ENCODE measurements around the gene PPIH. TPM values are rescaled to one million over a fixed set of nuclear protein-coding genes. Genes with fewer than 3 reads are reported as not detected.
"Not testable (repeated sequence)": the region's sequence is repeated elsewhere in the genome, so short reads cannot be mapped to it uniquely, and the experiment has no call there.

PPIH gene
- total and polyA plus RNA-seq, 10 donors, result 34.2 to 72.3 (median 43.3) TPM

- Histone ChIP-seq H3K4me1 (no peaks in the 10 kb centered on the region), H3K9me3 (no peaks in the 10 kb centered on the region), H3K36me3 (peaks cover 0 to 7% (median 0%) of the 10 kb centered on the region in 6 donors), H3K27me3 (replicated peaks in 1 of 7) (no peaks in the 10 kb centered on the region), H3K27ac (no peak overlapping the region), H3K4me3 (no peak overlapping the region)
- DNase-seq, result no peak
- TF ChIP-seq CTCF (IDR thresholded peaks at IDR 0.05 in 8 of 11, conservative IDR thresholded peaks at IDR 0.05 in 3 of 11), result no peak
- TF ChIP-seq POLR2A (IDR thresholded peaks at IDR 0.05), result no peak
- TF ChIP-seq POLR2AphosphoS5 (IDR thresholded peaks at IDR 0.05), result no peak
- 76 to 87% (median 83%) methylated on average over 6 of the region's 6 CpGs for WGBS, 5 donors
- intact Hi-C loops (cut with DNase I; ENCODE audit: low total_unique reads), result no loop called here
Measured at GRCh38 chr1:42723511-42723910, 65.3 kb downstream of the PPIH start.

GRCh38 chr1:42725820-42726219 is 67.6 kb downstream of the PPIH start:
- H3K4me1 ChIP-seq; H3K27me3 ChIP-seq (replicated peaks in 1 of 7); intact Hi-C loops (cut with DNase I; ENCODE audit: low total_unique reads); H3K9me3 ChIP-seq; H3K4me3 ChIP-seq; H3K27ac ChIP-seq; H3K36me3 ChIP-seq; DNase-seq: not testable (repeated sequence)
- WGBS, 5 donors, result 92 to 99% (median 98%) methylated on average over 4 of the region's 4 CpGs

Other genes with a start within 250 kb of the PPIH start
- 1 to 10 TPM in 3 of 7 donors, under 1 TPM in 3, not detected in 1; 0.46 to 4.3 (median 0.88) TPM for gene ZMYND12, start 202.4 kb upstream of the PPIH start, total RNA-seq
- gene ZMYND12, start 202.4 kb upstream of the PPIH start, polyA plus RNA-seq, result 1 to 10 TPM; 1.5 to 2.1 (median 1.5) TPM
- gene PPCS, start 201.9 kb upstream of the PPIH start, total RNA-seq, result 10 to 100 TPM; 48.4 to 64.2 (median 53.2) TPM
- gene PPCS, start 201.9 kb upstream of the PPIH start, polyA plus RNA-seq, result 10 to 100 TPM; 82.5 to 96.3 (median 89.1) TPM
- 10 to 100 TPM in 1 of 7 donors, 1 to 10 TPM in 6; 1.9 to 11.6 (median 4.1) TPM for gene CCDC30, start 195.1 kb upstream of the PPIH start, total RNA-seq
- gene CCDC30, start 195.1 kb upstream of the PPIH start, polyA plus RNA-seq, result 1 to 10 TPM in 1 of 3 donors, under 1 TPM in 2; 0.65 to 1.1 (median 0.80) TPM
- gene YBX1, start 24.0 kb downstream of the PPIH start, total RNA-seq, result 100 to 1,000 TPM; 361 to 451 (median 396) TPM
- 100 to 1,000 TPM; 479 to 684 (median 620) TPM for gene YBX1, start 24.0 kb downstream of the PPIH start, polyA plus RNA-seq
- gene CLDN19, start 81.8 kb downstream of the PPIH start, total RNA-seq, result under 1 TPM in 1 of 7 donors, not detected in 6; 0.28 TPM
- under 1 TPM in 1 of 3 donors, not detected in 2; 0.26 TPM for gene CLDN19, start 81.8 kb downstream of the PPIH start, polyA plus RNA-seq
- gene P3H1, start 108.6 kb downstream of the PPIH start, total RNA-seq, result 10 to 100 TPM; 38.4 to 55.8 (median 41.5) TPM
- gene P3H1, start 108.6 kb downstream of the PPIH start, polyA plus RNA-seq, result 10 to 100 TPM; 35.1 to 51.6 (median 47.3) TPM
- 1 to 10 TPM; 3.1 to 9.8 (median 5.1) TPM for gene C1orf50, start 108.8 kb downstream of the PPIH start, total RNA-seq
- 1 to 10 TPM; 1.5 to 3.4 (median 3.4) TPM for gene C1orf50, start 108.8 kb downstream of the PPIH start, polyA plus RNA-seq
- 1 to 10 TPM in 1 of 7 donors, under 1 TPM in 5, not detected in 1; 0.23 to 1.6 (median 0.27) TPM for gene TMEM269, start 126.6 kb downstream of the PPIH start, total RNA-seq
- under 1 TPM; 0.03 to 0.09 (median 0.06) TPM for gene TMEM269, start 126.6 kb downstream of the PPIH start, polyA plus RNA-seq
- 10 to 100 TPM; 11.0 to 19.3 (median 15.4) TPM for gene ERMAP, start 158.7 kb downstream of the PPIH start, total RNA-seq
- gene ERMAP, start 158.7 kb downstream of the PPIH start, polyA plus RNA-seq, result 1 to 10 TPM; 3.0 to 4.8 (median 4.4) TPM
- gene SVBP, start 159.0 kb downstream of the PPIH start, total RNA-seq, result 10 to 100 TPM; 15.1 to 32.3 (median 20.1) TPM
- 10 to 100 TPM; 34.2 to 41.7 (median 39.9) TPM for gene SVBP, start 159.0 kb downstream of the PPIH start, polyA plus RNA-seq
- gene ZNF691, start 188.2 kb downstream of the PPIH start, total RNA-seq, result 10 to 100 TPM in 5 of 7 donors, 1 to 10 TPM in 2; 9.6 to 18.3 (median 10.5) TPM
- 10 to 100 TPM; 10.9 to 15.8 (median 13.8) TPM for gene ZNF691, start 188.2 kb downstream of the PPIH start, polyA plus RNA-seq

Measured in spleen (tissue), 11 donors.